ENCODE measurements around the gene CDA.

Gene CDA

DNA sequence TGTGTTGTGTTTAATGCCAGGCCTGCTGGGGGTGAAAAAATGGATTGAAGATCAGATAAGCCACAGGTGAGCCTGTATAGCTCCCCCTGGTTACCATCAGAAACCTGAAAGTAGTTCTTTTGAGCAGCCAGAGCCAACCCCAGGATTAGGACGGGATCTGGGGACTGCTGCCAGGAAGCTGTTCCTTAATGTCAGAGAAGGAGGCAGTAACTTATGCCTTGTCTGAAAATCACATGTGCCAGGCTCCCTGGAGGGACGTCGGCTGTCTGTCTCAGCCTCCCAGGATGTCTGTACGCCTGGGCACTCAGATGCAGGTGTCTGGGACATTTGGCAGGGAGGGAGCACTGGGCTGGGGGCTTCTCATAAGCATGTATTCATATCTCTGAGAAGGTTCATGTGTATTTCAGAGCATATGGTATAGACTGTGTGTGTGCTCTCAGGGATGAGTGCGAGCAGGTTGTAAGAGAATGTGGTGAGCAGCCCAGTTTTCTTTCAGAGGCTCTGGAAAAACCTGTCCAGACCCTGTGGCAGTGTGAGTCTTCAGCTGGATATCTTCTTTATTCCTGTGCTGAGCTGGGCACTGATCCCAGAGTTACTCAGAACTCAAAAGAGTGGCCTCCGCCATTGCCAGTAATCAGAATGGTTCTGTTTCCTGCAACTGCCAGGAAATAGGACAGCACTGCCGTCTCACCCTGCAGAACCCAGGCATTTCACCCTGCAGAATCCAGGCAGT is 33.7 kb upstream of the CDA start:
- TF ChIP-seq, protein P1, sequence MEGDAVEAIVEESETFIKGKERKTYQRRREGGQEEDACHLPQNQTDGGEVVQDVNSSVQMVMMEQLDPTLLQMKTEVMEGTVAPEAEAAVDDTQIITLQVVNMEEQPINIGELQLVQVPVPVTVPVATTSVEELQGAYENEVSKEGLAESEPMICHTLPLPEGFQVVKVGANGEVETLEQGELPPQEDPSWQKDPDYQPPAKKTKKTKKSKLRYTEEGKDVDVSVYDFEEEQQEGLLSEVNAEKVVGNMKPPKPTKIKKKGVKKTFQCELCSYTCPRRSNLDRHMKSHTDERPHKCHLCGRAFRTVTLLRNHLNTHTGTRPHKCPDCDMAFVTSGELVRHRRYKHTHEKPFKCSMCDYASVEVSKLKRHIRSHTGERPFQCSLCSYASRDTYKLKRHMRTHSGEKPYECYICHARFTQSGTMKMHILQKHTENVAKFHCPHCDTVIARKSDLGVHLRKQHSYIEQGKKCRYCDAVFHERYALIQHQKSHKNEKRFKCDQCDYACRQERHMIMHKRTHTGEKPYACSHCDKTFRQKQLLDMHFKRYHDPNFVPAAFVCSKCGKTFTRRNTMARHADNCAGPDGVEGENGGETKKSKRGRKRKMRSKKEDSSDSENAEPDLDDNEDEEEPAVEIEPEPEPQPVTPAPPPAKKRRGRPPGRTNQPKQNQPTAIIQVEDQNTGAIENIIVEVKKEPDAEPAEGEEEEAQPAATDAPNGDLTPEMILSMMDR (IDR thresholded peaks at IDR 0.05; ENCODE audit: insufficient read depth, low read depth, low read length, missing control alignments), result no peak
- peak; percentile 61 for DNase-seq (ENCODE audit: low read depth)
- H3K4me3 ChIP-seq (ENCODE audit: low read length), result no peak overlapping the region

DNA sequence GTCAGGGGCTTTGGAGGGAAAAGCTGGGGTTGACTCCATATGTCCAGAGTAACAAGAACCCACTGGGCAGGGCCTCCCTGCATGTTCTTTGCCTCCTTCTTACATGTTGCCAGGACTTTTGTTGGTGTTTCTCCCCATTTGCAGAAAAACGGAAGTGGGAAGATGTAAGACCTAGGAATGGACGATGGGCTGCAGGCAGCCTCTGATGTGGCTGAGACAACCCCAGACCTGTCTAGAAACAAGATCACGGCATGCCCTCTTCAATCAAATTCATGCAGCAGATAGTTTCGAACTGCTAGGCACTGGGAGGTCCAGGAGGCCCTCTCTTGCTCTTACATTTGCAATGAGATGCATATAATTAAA is 33.2 kb upstream of the CDA start:
- TF ChIP-seq, protein P1 (IDR thresholded peaks at IDR 0.05; ENCODE audit: insufficient read depth, low read depth, low read length, missing control alignments), result no peak
- no peak for DNase-seq (ENCODE audit: low read depth)
- no peak overlapping the region for H3K4me3 ChIP-seq (ENCODE audit: low read length)

GRCh38 chr1:20558191-20558590 is 30.7 kb upstream of the CDA start:
- H3K4me3 ChIP-seq (ENCODE audit: low read length), result no peak overlapping the region
- TF ChIP-seq, protein P1 (IDR thresholded peaks at IDR 0.05; ENCODE audit: insufficient read depth, low read depth, low read length, missing control alignments), result no peak
- no peak for DNase-seq (ENCODE audit: low read depth)

- H3K4me3 ChIP-seq (ENCODE audit: low read length), result no peak overlapping the region
- no peak for DNase-seq (ENCODE audit: low read depth)
- TF ChIP-seq, protein P1 (IDR thresholded peaks at IDR 0.05; ENCODE audit: insufficient read depth, low read depth, low read length, missing control alignments), result no peak
Observed at GRCh38 chr1:20560966-20561365, 27.9 kb upstream of the CDA start.

- TF ChIP-seq, protein P1 (IDR thresholded peaks at IDR 0.05; ENCODE audit: insufficient read depth, low read depth, low read length, missing control alignments), result no peak
- H3K4me3 ChIP-seq (ENCODE audit: low read length), result no peak overlapping the region
- DNase-seq (ENCODE audit: low read depth), result no peak
Observed at GRCh38 chr1:20565234-20565633, 23.7 kb upstream of the CDA start.

DNA sequence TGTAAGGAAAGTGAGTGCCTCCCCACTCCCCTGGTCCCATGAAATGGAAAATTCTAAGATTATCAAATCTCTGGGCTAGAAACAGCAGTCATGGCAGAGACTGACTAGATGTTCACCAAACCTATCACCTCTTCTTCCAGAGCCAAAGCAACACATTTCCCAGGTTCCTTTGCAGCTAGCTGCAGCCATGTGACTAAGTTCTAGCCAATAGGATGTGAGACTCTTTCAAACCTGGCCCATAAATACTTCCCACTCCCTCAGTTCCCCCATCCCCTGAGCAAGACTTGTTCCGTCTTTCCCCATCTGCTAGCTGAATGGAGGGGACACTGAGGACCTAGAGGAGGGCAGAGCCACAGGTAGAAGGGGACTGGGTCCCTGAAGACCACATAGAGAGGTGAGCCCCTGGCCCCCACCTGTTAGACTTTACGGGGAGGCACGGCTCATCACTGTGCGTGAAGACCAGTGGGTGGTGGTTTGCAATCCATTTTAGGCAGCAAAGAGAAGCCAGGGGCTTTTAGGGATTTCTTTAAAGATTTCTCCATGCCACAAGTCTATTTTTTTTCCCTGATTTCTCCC is 19.3 kb upstream of the CDA start:
- no peak for DNase-seq (ENCODE audit: low read depth)
- no peak overlapping the region for H3K4me3 ChIP-seq (ENCODE audit: low read length)
- TF ChIP-seq, protein P1 (IDR thresholded peaks at IDR 0.05; ENCODE audit: insufficient read depth, low read depth, low read length, missing control alignments), result no peak

DNA sequence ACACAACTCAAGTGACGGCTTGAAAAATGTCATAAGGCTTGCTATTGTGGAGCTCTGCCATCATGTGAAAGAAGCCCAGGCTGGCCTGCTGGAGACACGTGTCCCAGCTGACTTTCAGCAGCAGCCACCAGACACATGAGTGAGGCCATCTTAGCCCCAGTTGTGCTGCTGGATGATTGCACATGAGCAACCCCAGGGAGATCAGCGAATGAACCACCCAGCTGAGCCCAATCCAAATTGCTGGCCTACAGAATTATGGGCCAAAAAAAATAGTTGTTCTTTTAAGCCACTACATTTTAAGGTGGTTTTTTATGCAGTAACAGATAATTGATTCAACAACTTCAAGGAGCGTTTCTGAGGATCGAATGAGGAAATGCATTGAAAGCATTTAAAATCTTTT is 17.5 kb upstream of the CDA start:
- TF ChIP-seq, protein P1 (IDR thresholded peaks at IDR 0.05; ENCODE audit: insufficient read depth, low read depth, low read length, missing control alignments), result no peak
- DNase-seq (ENCODE audit: low read depth), result no peak
- H3K4me3 ChIP-seq (ENCODE audit: low read length), result no peak overlapping the region

All from epithelial cell of esophagus (primary cell).